DOHH2 (cell line): ENCODE results near the gene L3MBTL4.

Experiments used
- EZH2phosphoT487 ChIP-seq: fragments of 200-600 bp; sonication (generic); IDR thresholded peaks from 2 replicates; pipeline ENCODE4 v1.6.1; 2017; ENCODE audit warnings: borderline replicate concordance, mild to moderate bottlenecking, antibody characterized with exemption, low read length, moderate library complexity, mixed read lengths
- TF ChIP-seq, protein P1 (sequence below): fragments of 200-600 bp; sonication (generic); IDR thresholded peaks from one replicate; pipeline ENCODE4 v1.5.1; 2014; ENCODE audit warnings: antibody characterized with exemption, mild to moderate bottlenecking, low read depth, low read length; ENCODE audit not compliant: poor library complexity, severe bottlenecking

DNA sequence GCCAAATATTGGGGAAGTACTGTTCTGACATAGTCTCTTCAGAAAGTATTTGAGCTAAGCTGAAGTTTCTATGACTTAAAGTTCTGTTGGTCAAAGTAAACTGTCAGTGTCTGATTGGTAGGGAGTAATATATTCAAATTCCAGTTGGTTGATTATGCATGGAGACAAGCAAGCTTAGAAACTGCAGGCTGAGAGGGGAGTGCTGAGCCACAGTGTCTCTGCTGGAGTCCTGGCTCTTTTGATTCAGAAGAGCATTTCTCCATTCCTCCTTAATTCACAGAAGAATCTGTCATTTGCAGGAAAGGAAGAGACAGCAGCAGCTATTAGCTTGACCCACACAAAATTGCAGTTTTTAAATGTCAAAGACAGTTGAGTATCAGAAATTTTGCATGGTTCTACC lies 318.0 kb downstream of the L3MBTL4 start:
- TF ChIP-seq, protein P1, sequence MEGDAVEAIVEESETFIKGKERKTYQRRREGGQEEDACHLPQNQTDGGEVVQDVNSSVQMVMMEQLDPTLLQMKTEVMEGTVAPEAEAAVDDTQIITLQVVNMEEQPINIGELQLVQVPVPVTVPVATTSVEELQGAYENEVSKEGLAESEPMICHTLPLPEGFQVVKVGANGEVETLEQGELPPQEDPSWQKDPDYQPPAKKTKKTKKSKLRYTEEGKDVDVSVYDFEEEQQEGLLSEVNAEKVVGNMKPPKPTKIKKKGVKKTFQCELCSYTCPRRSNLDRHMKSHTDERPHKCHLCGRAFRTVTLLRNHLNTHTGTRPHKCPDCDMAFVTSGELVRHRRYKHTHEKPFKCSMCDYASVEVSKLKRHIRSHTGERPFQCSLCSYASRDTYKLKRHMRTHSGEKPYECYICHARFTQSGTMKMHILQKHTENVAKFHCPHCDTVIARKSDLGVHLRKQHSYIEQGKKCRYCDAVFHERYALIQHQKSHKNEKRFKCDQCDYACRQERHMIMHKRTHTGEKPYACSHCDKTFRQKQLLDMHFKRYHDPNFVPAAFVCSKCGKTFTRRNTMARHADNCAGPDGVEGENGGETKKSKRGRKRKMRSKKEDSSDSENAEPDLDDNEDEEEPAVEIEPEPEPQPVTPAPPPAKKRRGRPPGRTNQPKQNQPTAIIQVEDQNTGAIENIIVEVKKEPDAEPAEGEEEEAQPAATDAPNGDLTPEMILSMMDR, result no peak
- no peak for TF ChIP-seq EZH2phosphoT487
